GM21367 (cell line): ENCODE results near the gene CDH11.

ENCODE experiments used
- ATAC-seq: cut with Tn5 transposase; IDR thresholded peaks from one replicate; pipeline ENCODE4 v1.9.1; 2021; ENCODE audit not compliant: unreplicated experiment

The CDH11 gene

DNA sequence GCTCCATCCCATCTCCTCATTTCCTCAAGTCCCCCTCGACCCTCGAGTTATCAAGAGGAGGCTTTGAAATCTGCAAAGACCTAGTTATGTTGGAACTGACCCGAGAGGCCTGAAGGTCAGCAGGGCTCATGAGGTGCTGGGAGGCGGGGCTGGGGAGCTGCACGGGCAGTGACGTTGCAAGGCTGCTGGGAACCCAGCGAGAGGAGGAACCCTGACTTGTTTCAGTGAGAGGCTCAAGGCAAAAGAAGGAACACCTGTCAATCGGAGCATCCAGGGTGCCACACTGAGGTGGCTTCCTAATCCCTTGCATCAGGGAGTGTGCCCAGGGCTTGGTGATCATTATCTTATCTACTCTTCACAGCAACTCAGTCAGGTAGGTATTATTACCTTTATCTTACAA, 86.9 kb downstream of the CDH11 start:
- no peak for ATAC-seq

- no peak for ATAC-seq
Observed at GRCh38 chr16:65032387-65032786, 89.5 kb downstream of the CDH11 start.

DNA sequence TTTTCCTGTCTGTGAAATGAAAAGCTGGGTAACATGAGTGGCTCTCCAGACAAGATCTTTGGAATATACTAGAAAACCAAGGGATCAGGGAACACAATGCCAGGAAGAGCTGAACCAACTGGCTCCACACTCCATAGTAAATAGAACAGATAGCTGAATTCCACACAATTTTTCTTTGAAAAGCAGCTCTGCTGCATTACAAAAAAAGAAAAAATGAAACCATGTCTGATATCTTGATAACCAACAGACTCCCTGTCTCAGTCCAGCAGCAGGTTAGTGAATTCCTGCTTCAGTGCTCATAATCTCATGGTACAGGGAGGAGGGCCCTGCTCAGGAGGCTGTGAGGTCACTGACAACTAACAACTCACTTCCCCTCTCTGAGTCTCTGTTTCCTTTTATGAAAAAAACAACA, 97.1 kb downstream of the CDH11 start:
- no peak for ATAC-seq

GRCh38 chr16:65023802-65024201, 98.1 kb downstream of the CDH11 start:
- no peak for ATAC-seq

- no peak for ATAC-seq
Observed at GRCh38 chr16:65021852-65022595, 99.8 kb downstream of the CDH11 start.

DNA sequence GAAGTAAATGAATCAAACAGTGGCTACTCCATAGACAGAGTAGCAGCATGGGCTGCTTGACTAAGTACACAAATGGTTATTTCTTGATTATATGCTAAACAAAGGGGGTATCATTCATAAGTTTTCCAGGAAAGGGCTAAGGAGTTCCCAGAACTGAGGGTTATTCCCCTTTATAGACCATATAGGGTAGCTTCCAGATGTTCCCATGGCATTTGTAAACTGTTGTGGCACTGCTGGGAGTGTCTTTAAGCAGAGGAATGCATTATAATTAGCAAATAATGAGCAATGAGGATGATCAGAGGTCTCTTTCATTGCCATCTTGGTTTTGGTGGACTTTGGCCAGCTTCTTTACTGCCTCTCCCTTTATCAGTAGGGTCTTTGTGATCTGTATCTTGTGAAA, 105.1 kb downstream of the CDH11 start:
- no peak for ATAC-seq

DNA sequence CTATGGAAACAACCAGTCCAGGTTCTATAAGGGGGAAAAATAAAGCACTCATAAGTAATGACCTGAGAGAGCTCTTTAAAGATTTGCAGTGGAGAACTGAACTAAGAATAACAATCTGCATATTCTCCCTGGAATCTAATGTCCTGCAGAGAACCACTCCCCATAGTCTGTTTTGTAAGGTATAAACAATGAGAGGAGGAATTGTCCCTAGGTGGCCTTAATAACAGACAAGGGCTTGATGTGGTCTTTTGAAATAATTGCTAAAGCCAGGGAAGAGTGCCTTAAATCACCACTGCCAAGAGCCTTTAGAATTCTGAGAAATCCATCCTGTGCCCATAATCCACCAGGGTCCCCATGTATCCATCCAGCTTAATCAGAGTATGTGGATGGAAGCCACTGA, 106.3 kb downstream of the CDH11 start:
- no peak for ATAC-seq

- ATAC-seq, result no peak
Observed at GRCh38 chr16:65012357-65012756, 109.5 kb downstream of the CDH11 start.

DNA sequence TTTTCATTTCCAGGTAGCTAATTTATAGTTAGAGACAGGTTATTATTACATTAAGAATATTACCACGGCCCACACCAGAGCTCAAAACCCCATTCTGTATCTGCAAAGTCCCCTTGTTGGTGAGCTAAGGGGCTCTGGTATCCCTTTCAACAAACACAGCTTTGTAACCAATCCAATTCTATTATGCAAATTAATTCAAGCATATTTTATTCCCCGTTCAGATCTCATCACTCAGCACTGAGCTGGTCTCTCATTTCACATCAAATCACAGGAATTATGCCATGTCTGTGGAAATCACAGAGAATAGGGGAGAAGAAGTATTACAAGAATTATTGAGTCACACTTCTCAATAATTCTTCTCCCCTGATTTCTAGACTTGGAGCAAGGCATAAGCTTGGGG, 111.7 kb downstream of the CDH11 start:
- no peak for ATAC-seq

DNA sequence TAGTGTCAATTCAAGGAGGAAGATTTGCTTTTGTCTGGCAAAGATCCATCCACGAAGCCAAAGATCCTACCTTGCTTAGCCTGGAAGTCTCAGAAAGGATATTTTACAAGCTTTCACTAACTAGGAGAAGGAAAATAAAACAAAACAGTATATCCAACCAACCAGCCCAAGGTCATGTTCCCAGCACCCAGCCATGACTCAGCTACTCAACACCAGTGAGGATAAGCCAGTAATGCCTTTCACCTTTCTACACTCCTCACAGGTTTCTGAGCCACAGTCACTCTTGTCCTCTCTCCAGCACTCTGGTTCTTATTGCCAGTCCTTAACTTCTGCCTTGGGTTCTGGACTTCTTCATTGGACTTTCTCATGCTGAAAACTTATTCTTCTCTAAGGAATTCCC, 116.2 kb downstream of the CDH11 start:
- no peak for ATAC-seq

GRCh38 chr16:65004570-65004969, 117.3 kb downstream of the CDH11 start:
- ATAC-seq, result no peak

DNA sequence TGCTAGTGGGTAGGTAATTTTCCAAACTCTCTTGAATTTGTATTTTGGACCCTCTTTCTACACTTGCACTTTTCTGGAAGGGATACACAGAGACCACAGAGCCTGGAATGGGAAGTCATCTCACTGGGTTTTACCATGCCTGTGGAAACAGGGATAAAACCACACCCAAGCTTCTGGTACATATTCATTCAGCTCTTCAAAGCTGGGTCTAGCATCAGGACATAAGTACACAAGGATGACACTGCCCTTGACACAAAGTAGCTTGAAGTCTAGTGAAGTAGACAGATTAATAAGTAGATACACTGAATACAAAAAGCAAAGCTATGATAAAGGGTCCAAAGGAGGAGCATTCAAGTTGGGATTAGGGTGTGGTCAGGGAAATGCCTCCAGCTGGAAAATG, 118.2 kb downstream of the CDH11 start:
- ATAC-seq, result no peak

DNA sequence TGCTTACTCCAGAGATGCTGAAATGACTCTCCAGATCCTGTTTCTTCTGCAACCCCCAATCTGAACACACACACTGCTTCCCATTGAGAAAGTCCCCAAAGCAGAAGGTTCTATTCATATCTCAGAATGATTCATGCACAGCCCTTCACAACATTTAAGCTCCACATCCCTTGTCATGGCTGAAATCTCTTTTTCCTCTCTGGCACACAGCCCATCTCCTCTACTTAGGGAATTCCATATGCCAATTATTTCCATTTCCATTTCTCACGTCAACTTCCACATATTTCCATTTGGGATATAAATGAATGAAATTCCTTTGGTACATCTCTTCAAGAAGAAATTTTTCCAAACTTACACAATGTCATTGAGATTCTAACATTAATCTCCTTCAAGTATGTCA, 119.6 kb downstream of the CDH11 start:
- ATAC-seq, result no peak

DNA sequence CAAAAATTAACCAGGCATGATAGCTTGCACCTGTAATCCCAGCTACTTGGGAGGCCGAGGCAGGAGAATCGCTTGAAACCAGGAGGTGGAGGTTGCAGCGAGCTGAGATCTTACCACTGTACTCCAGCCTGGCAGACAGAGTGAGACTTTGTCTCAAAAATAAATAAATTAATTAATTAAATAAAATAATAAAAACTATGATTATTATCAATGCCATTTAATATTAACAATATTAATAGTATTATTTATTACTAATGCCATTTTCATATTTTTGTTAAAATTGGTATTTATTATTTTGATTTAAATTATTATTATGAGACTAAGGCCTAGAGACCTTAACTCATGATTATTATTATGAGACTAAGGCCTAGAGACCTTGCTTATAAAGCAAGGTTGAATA, 121.2 kb downstream of the CDH11 start:
- no peak for ATAC-seq

- ATAC-seq, result no peak
Observed at GRCh38 chr16:64997751-64998150, 124.1 kb downstream of the CDH11 start.

- ATAC-seq, result no peak
Observed at GRCh38 chr16:64997121-64997520, 124.7 kb downstream of the CDH11 start.

GRCh38 chr16:64996641-64997040, 125.2 kb downstream of the CDH11 start:
- ATAC-seq, result no peak

DNA sequence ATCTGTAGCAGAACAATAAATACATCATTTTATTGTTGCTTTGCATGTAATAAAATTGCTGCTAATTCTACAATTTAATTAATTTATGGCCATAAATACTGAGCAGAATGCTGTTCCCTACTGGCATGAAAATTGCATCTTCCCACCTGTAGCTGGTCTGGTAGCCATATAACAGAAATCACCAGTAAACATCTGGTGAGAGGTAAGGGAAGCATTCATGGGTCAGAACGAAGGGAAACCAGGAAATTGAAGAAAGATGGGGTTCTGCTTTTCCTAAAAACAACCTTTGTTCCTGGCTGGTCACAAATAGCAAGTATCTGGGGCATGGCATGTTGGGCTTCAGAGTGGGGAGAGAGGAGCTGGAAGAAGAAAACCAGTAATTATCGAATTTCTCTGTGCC, 128.4 kb downstream of the CDH11 start:
- no peak for ATAC-seq

- no peak for ATAC-seq
Observed at GRCh38 chr16:64991001-64991400, 130.9 kb downstream of the CDH11 start.

DNA sequence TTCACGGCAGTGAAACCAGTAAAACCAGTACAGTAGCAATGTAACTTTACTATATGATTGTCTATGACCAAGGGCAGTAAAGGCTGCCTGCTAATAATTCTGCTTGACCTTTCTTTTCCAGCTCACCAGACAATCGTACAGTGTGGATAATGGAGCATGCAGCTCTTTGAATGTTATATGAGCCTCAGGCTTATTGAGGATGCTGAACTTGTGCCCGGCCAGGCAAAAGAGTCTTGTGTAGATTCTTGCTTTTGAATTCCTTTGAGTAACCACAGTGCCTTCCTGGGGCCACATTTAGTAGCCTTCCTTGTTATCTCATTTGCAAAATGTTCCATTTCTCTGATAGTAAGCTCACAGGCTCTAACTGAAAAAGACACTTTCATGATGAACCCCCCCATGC, 131.8 kb downstream of the CDH11 start:
- ATAC-seq, result no peak

- no peak for ATAC-seq
Observed at GRCh38 chr16:64989050-64989449, 132.8 kb downstream of the CDH11 start.

GRCh38 chr16:64983963-64984362, 137.9 kb downstream of the CDH11 start:
- ATAC-seq, result no peak

DNA sequence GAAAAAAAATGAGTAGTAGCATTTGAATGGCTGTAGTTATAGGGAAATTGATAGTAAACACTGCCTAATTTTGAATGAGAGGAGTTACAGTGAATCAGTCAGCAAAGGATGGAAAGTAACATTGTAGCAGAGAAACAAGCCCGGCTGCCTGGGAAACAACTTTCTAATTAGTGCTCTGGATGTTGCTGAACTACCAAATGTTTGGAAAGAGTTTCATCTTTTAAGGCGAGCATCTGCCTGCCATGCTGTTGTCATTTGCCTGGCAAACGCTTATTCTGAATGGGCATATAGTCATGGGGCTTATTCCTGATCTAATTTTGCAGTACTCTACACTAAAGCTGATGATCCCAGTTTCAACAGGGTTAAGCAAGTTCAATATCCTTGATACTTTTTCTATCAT, 138.6 kb downstream of the CDH11 start:
- ATAC-seq, result no peak
